Smooth muscle cell (in vitro differentiated cells): ENCODE measurements around the gene STARD3. TPM values are rescaled to one million over a fixed set of nuclear protein-coding genes. Genes with fewer than 3 reads are reported as not detected.

Experiments used
- DNase-seq: peaks from one replicate; lab custom pipeline; 2025; ENCODE audit not compliant: unreplicated experiment; lab: John Stamatoyannopoulos, UW
- H2AFZ ChIP-seq: fragments of 200-600 bp; sonication (generic); 2 replicates; pipeline ENCODE4 v1.6.0; 2016; ENCODE audit warnings: antibody characterized with exemption, low read depth, mild to moderate bottlenecking
- H3F3A ChIP-seq: fragments of 200-600 bp; sonication (generic); 2 replicates; pipeline ENCODE4 v1.6.0; 2017; ENCODE audit warnings: antibody characterized with exemption, low read depth
- H3K27ac ChIP-seq: fragments of 200-600 bp; sonication (generic); 2 replicates; pipeline ENCODE4 v1.5.1; 2016; ENCODE audit warnings: low read depth, mild to moderate bottlenecking
- H3K27me3 ChIP-seq: fragments of 200-600 bp; sonication (generic); 2 replicates; pipeline ENCODE4 v1.6.1; 2016; ENCODE audit warnings: low read depth, mild to moderate bottlenecking
- H3K36me3 ChIP-seq: fragments of 200-600 bp; sonication (generic); 2 replicates; pipeline ENCODE4 v1.5.1; 2016; ENCODE audit warnings: low read depth
- H3K4me1 ChIP-seq: fragments of 200-600 bp; sonication (generic); 2 replicates; pipeline ENCODE4 v1.5.1; 2016; ENCODE audit warnings: low read depth
- H3K4me2 ChIP-seq: fragments of 200-600 bp; sonication (generic); 2 replicates; pipeline ENCODE4 v1.6.0; 2016; ENCODE audit warnings: mild to moderate bottlenecking
- H3K4me3 ChIP-seq: fragments of 200-600 bp; sonication (generic); 2 replicates; pipeline ENCODE4 v1.5.1; 2016; ENCODE audit warnings: mild to moderate bottlenecking
- H3K79me2 ChIP-seq: fragments of 200-600 bp; sonication (generic); 2 replicates; pipeline ENCODE4 v1.6.0; 2016; ENCODE audit warnings: low read depth, mild to moderate bottlenecking
- H3K9ac ChIP-seq: fragments of 200-600 bp; sonication (generic); 2 replicates; pipeline ENCODE4 v1.6.0; 2016; ENCODE audit warnings: low read depth
- H3K9me3 ChIP-seq: fragments of 200-600 bp; sonication (generic); replicated peaks from 2 replicates; pipeline ENCODE4 v1.5.1; 2016; ENCODE audit warnings: low read depth
- H4K20me1 ChIP-seq: fragments of 200-600 bp; sonication (generic); 2 replicates; pipeline ENCODE4 v1.6.0; 2016; ENCODE audit warnings: low read depth
- WGBS: methylation state at CpG from one replicate; pipeline ENCODE4 v1.1.7; 2016; ENCODE audit warnings: low lambda C conversion rate; 5-methylcytosine and 5-hydroxymethylcytosine counted together
- polyA plus RNA-seq: library from polyadenylated mRNA; unstranded; fragments of >200 nt; fragmentation: Nextera tagmentation; extraction: Ambion mirVana; gene quantifications from 2 replicates; pipeline ENCODE4 v1.2.1, GENCODE V29; 2016
- total RNA-seq: library from RNA; depleted of rRNA; stranded (reverse); fragments of >200 nt; gene quantifications from 2 replicates; pipeline ENCODE4 v1.2.3, GENCODE V29; 2014
- TF ChIP-seq, protein P1 (sequence below): fragments of 200-600 bp; sonication (generic); IDR thresholded peaks from 2 replicates; pipeline ENCODE4 v1.5.1; 2017; ENCODE audit warnings: borderline replicate concordance, mild to moderate bottlenecking, antibody characterized with exemption; ENCODE audit not compliant: insufficient read depth, poor library complexity, severe bottlenecking

STARD3 gene
- total and polyA plus RNA-seq, 2 experiments from 2014 or later, result 37.5 to 53.3 TPM

GRCh38 chr17:39705786-39706348 lies 68.9 kb downstream of the STARD3 start:
- H4K20me1 ChIP-seq, result peaks cover 62% of the 10 kb centered on the region
- H3K4me1 ChIP-seq, result peaks cover 26% of the 10 kb centered on the region
- no peak overlapping the region for H3K27ac ChIP-seq
- no peak overlapping the region for H3K9ac ChIP-seq
- H3K4me3 ChIP-seq, result no peak overlapping the region
- H3K36me3 ChIP-seq, result no peaks in the 10 kb centered on the region
- H3F3A ChIP-seq, result no peaks in the 10 kb centered on the region
- no peaks in the 10 kb centered on the region for H3K27me3 ChIP-seq
- TF ChIP-seq, protein P1, sequence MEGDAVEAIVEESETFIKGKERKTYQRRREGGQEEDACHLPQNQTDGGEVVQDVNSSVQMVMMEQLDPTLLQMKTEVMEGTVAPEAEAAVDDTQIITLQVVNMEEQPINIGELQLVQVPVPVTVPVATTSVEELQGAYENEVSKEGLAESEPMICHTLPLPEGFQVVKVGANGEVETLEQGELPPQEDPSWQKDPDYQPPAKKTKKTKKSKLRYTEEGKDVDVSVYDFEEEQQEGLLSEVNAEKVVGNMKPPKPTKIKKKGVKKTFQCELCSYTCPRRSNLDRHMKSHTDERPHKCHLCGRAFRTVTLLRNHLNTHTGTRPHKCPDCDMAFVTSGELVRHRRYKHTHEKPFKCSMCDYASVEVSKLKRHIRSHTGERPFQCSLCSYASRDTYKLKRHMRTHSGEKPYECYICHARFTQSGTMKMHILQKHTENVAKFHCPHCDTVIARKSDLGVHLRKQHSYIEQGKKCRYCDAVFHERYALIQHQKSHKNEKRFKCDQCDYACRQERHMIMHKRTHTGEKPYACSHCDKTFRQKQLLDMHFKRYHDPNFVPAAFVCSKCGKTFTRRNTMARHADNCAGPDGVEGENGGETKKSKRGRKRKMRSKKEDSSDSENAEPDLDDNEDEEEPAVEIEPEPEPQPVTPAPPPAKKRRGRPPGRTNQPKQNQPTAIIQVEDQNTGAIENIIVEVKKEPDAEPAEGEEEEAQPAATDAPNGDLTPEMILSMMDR, result no peak
- H3K9me3 ChIP-seq, result no peaks in the 10 kb centered on the region
- H3K4me2 ChIP-seq, result no peak overlapping the region
- WGBS, result 89% methylated on average over 12 of the region's 12 CpGs
- no peak overlapping the region for H2AFZ ChIP-seq
- peaks cover 27% of the 10 kb centered on the region for H3K79me2 ChIP-seq
- no peak for DNase-seq

DNA sequence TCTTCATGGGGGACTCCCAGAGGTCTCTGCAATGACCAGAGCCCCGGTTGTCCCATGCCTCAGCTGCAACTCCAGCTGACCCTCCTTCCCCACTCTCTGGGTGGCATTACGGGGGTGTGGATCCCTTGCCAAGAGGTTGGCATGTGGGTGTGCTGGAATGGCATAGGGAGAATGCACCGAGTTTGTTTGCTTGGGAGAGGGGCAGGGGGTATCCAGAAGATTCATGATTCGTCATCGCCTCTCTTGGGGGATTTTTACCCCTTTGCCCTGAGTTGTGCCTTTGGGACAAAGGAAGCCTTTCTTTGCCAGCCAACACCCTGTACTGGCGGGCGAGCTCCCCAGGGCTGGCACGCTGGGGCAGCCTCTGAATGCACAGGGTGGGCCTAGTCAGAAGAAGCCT lies 69.4 kb downstream of the STARD3 start:
- Histone ChIP-seq H3F3A (no peaks in the 10 kb centered on the region), H3K27me3 (no peaks in the 10 kb centered on the region), H4K20me1 (peaks cover 57% of the 10 kb centered on the region), H3K36me3 (no peaks in the 10 kb centered on the region), H3K4me2 (no peak overlapping the region), H3K9ac (no peak overlapping the region), H3K4me3 (no peak overlapping the region), H3K4me1 (peaks cover 21% of the 10 kb centered on the region), H2AFZ (no peak overlapping the region), H3K9me3 (no peaks in the 10 kb centered on the region), H3K79me2 (peaks cover 22% of the 10 kb centered on the region), H3K27ac (no peak overlapping the region)
- TF ChIP-seq, protein P1, result no peak
- WGBS, result 94% methylated on average over 8 of the region's 8 CpGs
- DNase-seq, result no peak

- WGBS, result 95% methylated on average over 7 of the region's 7 CpGs
Observed at GRCh38 chr17:39706921-39707337, 70.0 kb downstream of the STARD3 start.

More at GRCh38 chr17:39706921-39707337, 70.0 kb downstream of the STARD3 start:
- Histone ChIP-seq H3K36me3 (no peaks in the 10 kb centered on the region), H3K27me3 (no peaks in the 10 kb centered on the region), H3F3A (no peaks in the 10 kb centered on the region), H4K20me1 (peaks cover 52% of the 10 kb centered on the region), H3K9me3 (no peaks in the 10 kb centered on the region), H3K79me2 (peaks cover 18% of the 10 kb centered on the region), H3K4me3 (no peak overlapping the region), H3K4me1 (peaks cover 19% of the 10 kb centered on the region), H3K9ac (no peak overlapping the region), H3K4me2 (no peak overlapping the region), H3K27ac (no peak overlapping the region), H2AFZ (no peak overlapping the region)
- no peak for DNase-seq
- TF ChIP-seq, protein P1, result no peak
